ENCODE data around the gene TMEM130. TPM values are rescaled to one million over a fixed set of nuclear protein-coding genes. Genes with fewer than 3 reads are reported as not detected.

The TMEM130 gene
- total RNA-seq, 1 experiment from 2014 or later: 1.7 TPM

GRCh38 chr7:98816967-98817710 is 52.7 kb downstream of the TMEM130 start:
- WGBS (ENCODE audit: extremely low coverage, insufficient read length, low lambda C conversion rate): no CpG with 5 or more reads among the region's 3 CpGs
- no peak for TF ChIP-seq CTCF (conservative IDR thresholded peaks at IDR 0.05)
- H3K36me3 Mint-ChIP-seq (ENCODE audit: insufficient read depth in 1 of 3, low read depth in 3 of 3): no peaks in the 10 kb centered on the region

More at GRCh38 chr7:98816967-98817710, 52.7 kb downstream of the TMEM130 start:
- Histone ChIP-seq H4K20me1 (ENCODE audit: control insufficient read depth, insufficient read depth, insufficient read length) (no peaks in the 10 kb centered on the region), H2AFZ (ENCODE audit: low read length) (no peak overlapping the region), H3K23me2 (ENCODE audit: insufficient read length, low read depth, low read length, poor library complexity, severe bottlenecking) (no peaks in the 10 kb centered on the region), H3K4me2 (ENCODE audit: insufficient read depth, insufficient read length, low read length) (no peak overlapping the region), H4K8ac (replicated peaks; ENCODE audit: insufficient read length, low read depth, low read length) (no peak overlapping the region), H2AK5ac (ENCODE audit: insufficient read length, low read length) (no peak overlapping the region), H3K79me1 (ENCODE audit: insufficient read depth, low read depth, low read length, poor library complexity, severe bottlenecking) (no peaks in the 10 kb centered on the region), H3K9ac (ENCODE audit: extremely low read depth, insufficient read length, low read length) (no peak overlapping the region), H3K18ac (ENCODE audit: insufficient read length, low read depth, low read length) (no peak overlapping the region), H3K79me2 (ENCODE audit: insufficient read depth, low read length) (no peaks in the 10 kb centered on the region), H3K56ac (ENCODE audit: insufficient read length, low read depth, low read length) (no peak overlapping the region), H3K4me1 (ENCODE audit: insufficient read depth, low read length) (no peaks in the 10 kb centered on the region), H4K91ac (ENCODE audit: insufficient read length, low read depth, low read length) (no peak overlapping the region), H2BK5ac (ENCODE audit: insufficient read length, low read length) (no peak overlapping the region), H2BK20ac (ENCODE audit: low read depth, low read length, poor library complexity, severe bottlenecking) (no peak overlapping the region), H3K4ac (ENCODE audit: low read depth, low read length) (no peak overlapping the region), H3K27me3 (ENCODE audit: insufficient read depth, low read length) (no peaks in the 10 kb centered on the region), H2BK120ac (ENCODE audit: low read depth, low read length, poor library complexity, severe bottlenecking) (no peak overlapping the region), H2BK12ac (ENCODE audit: insufficient read length, low read depth, low read length) (no peak overlapping the region), H3K14ac (ENCODE audit: insufficient read depth, low read length) (no peak overlapping the region), H4K5ac (ENCODE audit: insufficient read length, low read depth, low read length) (no peak overlapping the region), H3T11ph (ENCODE audit: low read length) (no peak overlapping the region), H3K27ac (ENCODE audit: insufficient read length, low read depth, low read length) (no peak overlapping the region), H3K23ac (ENCODE audit: insufficient read length, low read depth, low read length) (no peak overlapping the region), H2BK15ac (ENCODE audit: low read depth, low read length) (no peak overlapping the region), H3K9me3 (ENCODE audit: control insufficient read depth, low read depth, low read length) (no peaks in the 10 kb centered on the region)
- peaks cover 7 to 9% of the 10 kb centered on the region in 2 experiments for H3K4me1 Mint-ChIP-seq
- peaks cover 3% of the 10 kb centered on the region for H3K27me3 Mint-ChIP-seq (ENCODE audit: low read depth)
- H3K4me3 Mint-ChIP-seq: no peak overlapping the region
- H3K27ac Mint-ChIP-seq: no peak overlapping the region; a peak in 1 of 7 replicates
- H3K9me3 Mint-ChIP-seq: no peaks in the 10 kb centered on the region
- no peak for DNase-seq
